ENCODE results near the gene DAD1.
A peak's percentile ranks its signal among the peaks of the same experiment; 100 is the strongest.
"Not testable (repeated sequence)": the region's sequence is repeated elsewhere in the genome, so short reads cannot be mapped to it uniquely, and the experiment has no call there.

The DAD1 gene

GRCh38 chr14:22567437-22567836, 21.6 kb downstream of the DAD1 start:
- no peak for DNase-seq (ENCODE audit: low spot score)

GRCh38 chr14:22566845-22567244, 22.2 kb downstream of the DAD1 start:
- no peak for DNase-seq (ENCODE audit: low spot score)

- not testable (repeated sequence) for DNase-seq (ENCODE audit: low spot score)
These were observed 22.8 kb downstream of the DAD1 start for GRCh38 chr14:22566266-22566665.

GRCh38 chr14:22565391-22565945, 23.6 kb downstream of the DAD1 start:
- DNase-seq (ENCODE audit: low spot score), result no peak

GRCh38 chr14:22564463-22564862, 24.6 kb downstream of the DAD1 start:
- no peak for DNase-seq (ENCODE audit: low spot score)

GRCh38 chr14:22563987-22564386, 25.0 kb downstream of the DAD1 start:
- no peak for DNase-seq (ENCODE audit: low spot score)

- no peak for DNase-seq (ENCODE audit: low spot score)
These were observed 27.1 kb downstream of the DAD1 start for GRCh38 chr14:22561661-22562579.

- DNase-seq (ENCODE audit: low spot score), result no peak
These were observed 27.7 kb downstream of the DAD1 start for GRCh38 chr14:22561366-22561660.

GRCh38 chr14:22560662-22561365, 28.2 kb downstream of the DAD1 start:
- DNase-seq (ENCODE audit: low spot score), result no peak

- DNase-seq (ENCODE audit: low spot score), result no peak
These were observed 30.0 kb downstream of the DAD1 start for GRCh38 chr14:22559041-22559440.

GRCh38 chr14:22558221-22558913, 30.7 kb downstream of the DAD1 start:
- peak; percentile 29 for DNase-seq (ENCODE audit: low spot score)

GRCh38 chr14:22557846-22558220, 31.2 kb downstream of the DAD1 start:
- no peak for DNase-seq (ENCODE audit: low spot score)

- peak; percentile 88 for DNase-seq (ENCODE audit: low spot score)
These were observed 31.9 kb downstream of the DAD1 start for GRCh38 chr14:22556990-22557623.

- DNase-seq (ENCODE audit: low spot score), result peak; percentile 17
These were observed 32.7 kb downstream of the DAD1 start for GRCh38 chr14:22556021-22556989.

GRCh38 chr14:22555384-22556011, 33.5 kb downstream of the DAD1 start:
- DNase-seq (ENCODE audit: low spot score), result no peak

- DNase-seq (ENCODE audit: low spot score), result no peak
These were observed 34.3 kb downstream of the DAD1 start for GRCh38 chr14:22554498-22555383.

- DNase-seq (ENCODE audit: low spot score), result not testable (repeated sequence)
These were observed 35.0 kb downstream of the DAD1 start for GRCh38 chr14:22553861-22554497.

GRCh38 chr14:22553445-22553844, 35.6 kb downstream of the DAD1 start:
- DNase-seq (ENCODE audit: low spot score), result no peak

GRCh38 chr14:22552827-22553076, 36.3 kb downstream of the DAD1 start:
- no peak for DNase-seq (ENCODE audit: low spot score)

Data from iPS-NIHi11 (cell line).